ENCODE measurements around the gene SULT1B1.

SULT1B1 gene

DNA sequence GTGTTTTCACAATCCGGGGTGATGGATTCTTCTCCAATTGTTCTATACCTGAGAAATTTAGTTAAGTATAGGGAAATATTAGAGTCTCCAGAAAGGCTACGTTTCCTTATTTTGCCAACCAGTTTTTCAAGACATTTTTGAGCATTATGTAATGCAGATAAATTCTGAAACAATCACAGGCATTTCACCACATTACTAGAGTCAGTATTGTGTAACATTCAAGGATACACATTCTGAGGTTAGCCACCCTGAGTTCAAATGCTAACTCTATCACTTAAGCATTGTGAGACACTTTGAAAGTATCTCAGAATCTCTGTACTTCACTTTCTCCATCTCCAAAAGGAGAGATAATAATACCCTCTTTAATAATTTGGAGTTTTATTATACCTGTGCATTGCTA lies 10.6 kb downstream of the SULT1B1 start:
- DNase-seq (ENCODE audit: low read depth) = no peak

DNA sequence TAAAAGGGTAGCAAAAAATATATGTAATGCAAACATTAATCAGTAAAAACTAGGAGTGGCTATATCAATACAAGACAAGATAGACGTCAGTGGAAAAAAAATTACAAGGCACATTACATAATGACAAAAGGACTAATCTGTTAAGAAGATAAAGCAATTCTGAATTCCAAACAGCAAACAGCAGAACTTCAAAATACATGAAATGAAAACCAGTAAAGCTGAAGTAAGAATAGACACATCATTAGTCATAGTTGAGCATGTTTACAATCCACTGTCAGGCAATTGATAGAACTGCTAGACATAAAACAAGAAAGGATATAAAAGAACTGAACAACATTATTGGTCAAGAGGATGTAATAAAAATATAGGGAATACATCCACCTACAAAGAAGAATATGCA lies 12.2 kb downstream of the SULT1B1 start:
- DNase-seq (ENCODE audit: low read depth) = no peak

DNA sequence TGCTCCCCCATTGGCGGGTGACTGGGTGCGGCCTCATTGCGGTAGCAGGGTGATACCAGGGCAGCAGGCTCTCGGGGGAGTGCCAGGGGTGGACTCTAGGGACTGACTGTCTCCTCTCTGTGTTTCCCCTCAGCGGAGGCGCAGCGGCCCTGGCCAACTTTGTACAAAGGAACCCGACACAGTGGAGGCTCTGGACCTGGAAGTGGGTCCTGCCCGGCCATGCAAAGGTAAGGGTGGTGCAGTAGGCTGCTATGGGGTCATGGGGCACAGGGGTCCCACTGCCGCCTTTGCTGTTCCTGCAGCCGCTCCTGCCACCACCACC lies 16.3 kb downstream of the SULT1B1 start:
- no peak for DNase-seq (ENCODE audit: low read depth)

DNA sequence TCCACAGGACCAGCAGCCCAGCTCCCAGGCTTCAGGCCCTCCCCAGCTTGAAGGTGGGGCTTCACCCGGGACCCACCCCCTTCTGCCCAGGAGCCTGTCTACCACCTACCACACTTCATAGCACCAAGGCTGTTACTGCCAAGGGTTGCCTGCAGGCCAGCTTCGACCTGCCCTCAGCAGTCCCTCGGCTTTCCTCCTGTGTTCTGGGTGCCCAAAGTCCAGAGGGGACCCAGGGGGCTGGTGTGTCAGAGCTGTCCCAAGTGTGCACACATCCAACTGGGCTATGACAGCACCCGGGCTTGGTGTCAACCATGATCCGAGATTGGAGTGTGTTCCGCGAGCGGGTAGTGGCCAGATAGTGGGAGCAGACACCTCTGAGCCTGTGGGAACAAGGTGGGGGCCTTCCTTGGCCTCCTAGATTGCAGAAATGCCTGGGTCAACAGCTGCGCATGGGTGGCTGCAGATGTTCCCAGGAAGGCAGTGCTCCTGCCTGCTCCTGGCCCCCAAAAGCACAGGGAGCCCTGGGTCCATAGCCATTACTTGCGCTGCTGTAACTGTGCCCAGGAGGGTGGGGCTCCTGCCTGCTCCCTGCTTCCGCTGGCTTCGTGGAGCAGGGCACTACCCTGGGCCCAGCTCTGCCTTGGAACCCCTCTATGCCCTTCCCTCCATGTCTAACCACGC lies 16.8 kb downstream of the SULT1B1 start:
- DNase-seq (ENCODE audit: low read depth) = no peak

DNA sequence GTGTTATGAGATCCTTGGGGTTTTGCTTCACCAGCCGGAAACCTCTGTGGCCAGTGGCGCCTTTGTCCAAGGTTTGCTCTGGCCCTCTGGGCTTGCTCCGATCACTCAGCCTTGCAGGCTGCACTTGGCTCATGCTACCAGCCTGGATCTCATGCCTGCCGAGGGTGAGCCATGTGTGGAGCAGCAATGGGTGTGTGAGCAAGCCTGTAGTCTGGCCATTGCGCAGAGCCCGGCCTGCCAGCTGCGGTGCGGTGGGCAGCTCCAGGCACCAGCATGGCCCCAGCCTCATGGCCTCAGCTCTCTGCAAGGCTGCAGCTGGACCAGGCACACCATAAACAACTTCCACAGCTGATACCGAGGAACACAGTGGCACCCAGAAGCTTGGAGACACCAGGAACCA lies 17.8 kb downstream of the SULT1B1 start:
- DNase-seq (ENCODE audit: low read depth) = no peak

DNA sequence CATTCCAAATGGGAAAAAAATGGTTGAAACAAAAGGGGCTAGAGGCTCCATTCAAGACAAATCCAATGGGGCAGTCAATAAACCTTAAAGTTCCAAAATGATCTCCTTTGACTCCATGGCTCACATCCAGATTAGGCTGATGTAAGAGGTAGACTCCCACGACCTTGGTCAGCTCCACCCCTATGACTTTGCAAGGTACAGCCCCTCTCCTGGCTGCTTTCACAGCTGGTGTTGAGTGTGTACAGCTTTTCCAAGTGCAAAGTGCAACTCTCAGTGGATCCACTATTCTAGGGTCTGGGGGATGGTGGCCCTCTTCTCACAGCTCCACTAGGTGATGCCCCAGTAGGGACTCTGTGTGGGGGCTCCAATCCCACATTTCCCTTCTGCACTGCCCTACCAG lies 21.5 kb downstream of the SULT1B1 start:
- DNase-seq (ENCODE audit: low read depth) = no peak

DNA sequence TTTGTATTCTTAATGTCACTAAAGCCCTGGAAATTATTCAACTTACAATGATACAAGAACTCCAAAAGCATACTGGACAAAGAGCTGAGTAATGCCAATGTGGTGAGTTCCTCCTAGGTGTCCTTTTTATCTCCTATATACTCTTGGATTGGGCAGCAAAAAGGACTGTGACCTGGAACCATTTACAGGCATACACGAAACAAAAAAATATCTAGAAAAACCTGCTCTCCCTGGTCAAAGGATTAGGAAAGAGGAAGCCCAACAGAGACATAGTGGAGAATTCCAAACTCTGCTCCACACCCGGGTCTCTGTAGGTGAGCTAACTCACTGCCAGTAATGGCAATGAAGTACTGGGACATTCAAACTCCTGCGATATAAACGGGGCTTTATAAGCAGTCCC lies 25.3 kb downstream of the SULT1B1 start:
- DNase-seq (ENCODE audit: low read depth) = no peak

DNA sequence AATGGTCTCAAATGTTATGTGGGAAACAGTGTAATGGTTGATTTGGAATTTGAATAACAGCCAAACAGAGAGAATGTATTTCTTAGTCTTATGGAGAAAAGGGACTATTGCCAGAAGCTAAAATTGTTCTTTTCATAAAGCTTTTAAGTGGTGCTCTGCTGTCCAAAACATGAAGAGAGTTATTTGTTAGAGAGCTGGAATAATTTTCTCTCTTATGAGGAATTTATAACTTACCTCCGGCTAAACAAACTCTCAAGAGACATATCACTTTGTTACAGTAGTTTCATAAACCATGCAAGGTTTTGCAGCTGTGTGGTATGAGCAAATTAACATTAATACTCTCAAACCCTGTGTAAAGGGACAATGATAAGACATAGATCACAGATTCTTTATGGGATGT lies 28.6 kb downstream of the SULT1B1 start:
- DNase-seq (ENCODE audit: low read depth) = no peak

DNA sequence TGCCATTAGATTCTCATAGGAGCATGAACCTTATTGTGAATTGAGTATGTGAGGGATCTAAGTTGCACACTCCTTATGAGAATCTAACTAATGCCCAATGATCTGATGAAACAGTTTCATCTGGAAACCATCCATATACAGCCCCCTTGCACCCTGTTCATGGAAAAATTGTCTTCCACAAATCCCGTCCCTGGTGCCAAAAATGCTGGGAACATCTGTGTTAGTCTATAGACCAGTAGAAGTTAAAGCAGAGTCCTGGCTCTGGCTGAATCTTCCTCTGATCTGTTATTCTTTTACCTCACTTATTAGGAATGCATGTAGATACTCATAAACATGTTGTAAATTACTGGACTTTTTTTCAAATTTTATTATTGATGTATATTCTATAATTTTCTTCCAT lies 29.2 kb downstream of the SULT1B1 start:
- DNase-seq (ENCODE audit: low read depth) = no peak

DNA sequence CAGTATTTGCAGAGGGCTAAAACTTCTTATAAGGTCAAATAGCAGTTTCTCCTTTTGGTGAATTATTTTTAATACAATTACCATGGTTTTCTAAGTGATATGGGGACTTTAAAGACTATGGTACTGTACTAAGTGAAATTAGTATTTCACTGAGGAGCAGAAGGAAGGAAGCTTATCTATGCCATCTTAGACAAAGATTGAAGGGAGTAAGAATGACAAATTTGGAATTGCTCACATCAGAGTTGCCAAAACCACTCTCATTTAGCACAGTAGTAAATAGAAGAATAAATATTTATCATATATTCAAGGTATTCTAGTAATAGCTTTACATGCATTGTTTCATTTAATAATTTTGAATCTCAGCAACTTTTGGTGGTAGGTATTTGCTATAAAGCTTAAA lies 30.4 kb downstream of the SULT1B1 start:
- no peak for DNase-seq (ENCODE audit: low read depth)

DNA sequence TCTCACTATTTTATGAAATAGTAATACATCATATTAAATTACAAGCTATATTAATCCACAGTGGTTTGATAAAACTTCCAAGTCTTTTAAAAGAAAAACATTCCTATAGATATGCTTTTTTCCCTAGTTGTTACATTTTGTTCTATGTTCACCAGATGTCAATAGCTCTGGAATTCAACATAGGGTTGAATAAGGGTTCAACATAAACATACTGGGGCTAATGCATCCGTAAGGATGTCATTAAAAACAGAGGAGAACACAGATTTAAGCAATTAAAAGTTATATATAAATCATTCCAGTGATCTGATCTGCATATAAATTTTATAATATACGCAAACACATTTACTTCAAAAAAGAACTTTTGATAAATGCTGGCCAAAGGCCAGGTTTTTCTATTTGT lies 32.5 kb downstream of the SULT1B1 start:
- DNase-seq (ENCODE audit: low read depth) = no peak

DNA sequence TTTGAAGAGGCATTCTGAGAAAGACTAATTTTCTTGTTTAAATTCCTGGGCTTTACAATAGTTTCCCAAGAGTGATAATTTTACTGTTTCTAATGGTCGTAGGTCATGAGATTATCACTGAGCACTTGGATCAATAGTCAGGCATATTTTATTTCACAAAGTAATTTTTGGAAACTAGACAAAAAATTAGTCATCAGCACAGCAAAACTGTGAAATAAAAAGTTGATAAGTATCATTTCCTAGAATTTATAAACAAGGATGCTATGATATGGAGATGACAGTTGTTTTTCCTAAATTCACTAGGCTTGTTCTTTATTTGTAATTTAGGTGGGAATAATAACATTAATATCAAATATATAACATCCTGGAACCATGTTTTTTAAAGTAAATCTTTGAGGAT lies 33.0 kb downstream of the SULT1B1 start:
- no peak for DNase-seq (ENCODE audit: low read depth)

DNA sequence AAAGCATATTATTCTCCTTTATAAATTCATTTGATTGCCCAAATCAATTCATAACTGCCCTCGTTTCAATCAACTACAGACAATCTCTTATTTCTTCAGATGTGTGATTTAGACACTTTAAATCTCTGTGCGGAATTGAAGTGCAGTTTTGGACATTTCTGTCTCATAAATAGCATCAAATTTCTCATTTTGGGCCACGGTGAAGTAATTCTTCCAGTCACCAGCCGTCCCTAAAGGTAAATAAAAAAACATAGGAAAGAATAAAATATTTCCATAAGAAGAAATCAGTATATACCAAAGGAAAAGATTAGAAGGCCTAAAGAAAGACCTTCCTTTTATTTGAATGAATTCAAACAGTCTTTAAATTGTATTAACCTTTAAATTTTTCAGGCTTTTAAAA lies 33.4 kb downstream of the SULT1B1 start:
- no peak for DNase-seq (ENCODE audit: low read depth)

DNA sequence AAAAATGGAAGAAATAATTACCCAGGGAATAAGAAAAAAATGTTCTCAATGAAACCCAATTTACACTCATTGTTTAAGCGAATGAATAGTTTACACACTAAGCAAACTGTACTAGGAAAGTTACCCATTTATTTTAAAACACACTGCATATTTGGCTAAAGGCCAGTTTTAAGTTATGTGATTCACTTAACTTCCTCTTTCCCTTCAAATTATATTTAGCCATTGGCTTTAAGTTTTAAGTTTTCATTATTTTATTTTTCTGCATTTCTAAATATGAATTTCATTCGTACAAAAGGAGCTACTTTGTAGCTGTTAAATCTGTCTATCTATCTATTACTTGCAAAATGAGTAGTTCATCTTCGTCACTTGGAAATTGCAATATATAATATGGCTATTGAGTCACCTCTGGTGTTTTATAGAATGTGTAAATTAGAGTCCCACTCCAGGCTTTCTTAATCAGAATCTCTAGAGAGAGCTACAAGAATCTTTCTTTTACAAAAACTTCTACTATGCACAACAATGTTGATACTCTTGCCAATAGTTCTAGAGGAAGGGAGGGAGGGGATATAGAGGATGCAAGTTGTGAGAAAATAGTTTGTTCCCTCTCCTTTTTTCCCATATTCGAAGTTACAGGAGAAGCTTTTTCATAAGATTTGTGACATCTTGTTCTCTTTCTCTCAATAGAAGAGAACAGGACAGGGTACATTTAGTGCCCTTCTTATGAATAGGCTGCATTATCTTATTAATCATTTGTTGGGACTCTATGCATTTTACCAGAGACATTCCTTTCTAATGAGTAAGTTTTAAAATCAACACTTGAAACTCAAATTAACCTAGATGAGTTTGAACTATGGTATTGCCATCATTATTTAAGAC lies 41.8 kb downstream of the SULT1B1 start:
- no peak for DNase-seq (ENCODE audit: low read depth)

DNA sequence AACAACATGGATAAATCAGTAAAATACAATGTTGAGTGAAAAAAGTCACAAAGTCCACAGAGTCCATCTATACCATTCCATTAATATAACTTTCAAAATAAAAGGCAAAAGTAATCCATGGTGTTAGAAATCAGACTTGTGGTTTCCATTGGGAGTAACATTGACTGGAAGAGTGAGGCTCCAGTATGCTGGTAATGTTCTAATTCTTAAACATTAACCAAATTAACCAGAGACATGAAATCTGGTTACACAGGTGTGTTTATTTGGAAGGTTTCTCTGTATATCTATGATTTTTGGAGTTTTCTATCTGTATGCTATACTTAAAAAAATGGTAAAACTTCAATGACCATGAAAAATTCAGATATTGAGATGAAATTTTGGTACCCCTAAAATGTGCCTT lies 42.6 kb downstream of the SULT1B1 start:
- no peak for DNase-seq (ENCODE audit: low read depth)

DNA sequence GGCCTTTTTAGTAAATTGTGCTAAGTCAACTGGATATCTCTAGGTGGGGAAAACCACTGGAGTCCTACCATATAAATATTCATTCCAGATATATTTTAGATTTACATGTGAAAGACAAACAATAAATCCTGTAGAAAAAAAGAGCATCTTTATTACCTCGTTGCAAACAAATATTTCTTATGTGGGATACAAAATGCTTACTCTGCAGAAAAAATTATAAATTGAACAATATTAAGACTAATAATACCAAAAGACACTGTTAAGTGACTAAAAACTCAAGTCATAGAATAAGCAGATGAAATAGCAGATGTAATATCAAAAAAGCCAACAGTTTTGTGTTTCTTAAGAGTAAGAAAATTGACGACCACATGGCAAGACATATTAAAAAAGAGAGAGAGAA lies 43.8 kb downstream of the SULT1B1 start:
- DNase-seq (ENCODE audit: low read depth) = no peak

DNA sequence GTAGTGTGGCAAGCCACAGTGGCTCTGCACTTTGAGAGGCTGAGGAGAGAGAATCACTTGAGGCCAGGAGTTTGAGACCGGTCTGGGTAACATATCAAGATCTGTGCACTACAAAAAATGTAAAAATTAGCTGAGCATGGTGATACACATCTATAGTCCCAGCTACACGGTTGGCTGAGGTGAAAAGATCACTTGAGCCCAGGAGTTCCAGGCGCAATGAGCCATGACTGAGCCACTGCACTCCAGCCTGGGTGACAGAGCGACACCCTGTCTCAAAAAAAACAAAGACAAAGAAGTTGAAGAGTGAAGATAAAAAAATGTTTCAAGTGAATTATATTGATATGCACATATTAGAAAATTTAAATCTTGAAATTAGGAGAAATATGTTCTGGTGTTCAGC lies 46.3 kb downstream of the SULT1B1 start:
- DNase-seq (ENCODE audit: low read depth) = no peak

DNA sequence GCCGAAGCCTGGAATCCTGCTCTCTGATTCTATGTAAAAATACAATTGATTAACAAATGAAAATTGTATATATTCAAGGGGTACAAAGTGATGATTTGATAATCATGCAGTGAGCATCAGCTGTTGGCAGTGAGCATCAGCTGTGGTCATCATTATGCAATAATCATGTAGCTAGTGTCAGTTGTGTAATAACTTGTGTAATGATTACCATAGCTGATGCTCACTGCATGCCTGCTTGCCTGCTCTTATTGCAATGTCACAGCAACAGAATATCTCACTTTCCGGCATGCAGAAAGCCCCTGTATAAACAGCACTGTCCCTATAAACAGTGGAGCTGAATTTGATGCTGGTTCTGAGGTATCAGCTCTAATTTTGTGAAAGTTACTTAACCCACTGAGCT lies 46.8 kb downstream of the SULT1B1 start:
- no peak for DNase-seq (ENCODE audit: low read depth)

DNA sequence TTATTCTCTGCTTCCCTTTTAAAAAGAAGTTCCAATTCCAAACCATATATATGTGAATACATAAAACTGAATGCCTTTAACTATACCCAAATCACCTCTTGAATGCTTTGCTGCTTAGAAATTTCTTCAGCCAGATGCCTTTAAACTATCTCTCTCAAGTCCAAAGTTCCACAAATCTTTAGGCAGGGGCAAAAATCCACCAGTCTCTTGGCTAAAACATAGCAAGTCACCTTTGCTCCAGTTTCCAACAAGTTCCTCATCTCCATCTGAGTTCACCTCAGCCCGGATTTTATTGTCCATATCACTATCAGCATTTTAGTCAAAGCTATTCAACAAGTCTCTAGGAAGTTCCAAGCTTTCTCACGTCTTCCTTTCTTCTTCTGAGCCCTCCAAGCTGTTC lies 49.8 kb downstream of the SULT1B1 start:
- DNase-seq (ENCODE audit: low read depth) = no peak

DNA sequence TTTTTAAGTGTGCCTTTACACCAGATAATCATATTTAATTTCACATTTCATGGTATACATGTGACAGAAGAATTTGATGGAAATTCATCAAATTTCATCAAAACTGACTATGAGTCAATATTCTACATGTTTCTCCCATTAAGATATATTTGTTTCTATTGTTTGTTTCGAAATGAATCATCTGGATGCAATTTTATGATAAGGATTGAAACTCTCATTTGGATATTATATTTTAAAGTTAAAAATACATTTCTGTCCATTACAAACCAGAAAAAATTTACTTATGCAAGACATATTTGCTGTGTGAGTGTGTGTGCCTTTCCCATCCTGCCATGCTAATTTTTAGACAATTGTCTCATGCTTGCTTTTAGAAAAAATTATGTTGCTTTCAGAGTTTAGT lies 52.2 kb downstream of the SULT1B1 start:
- DNase-seq (ENCODE audit: low read depth) = no peak

DNA sequence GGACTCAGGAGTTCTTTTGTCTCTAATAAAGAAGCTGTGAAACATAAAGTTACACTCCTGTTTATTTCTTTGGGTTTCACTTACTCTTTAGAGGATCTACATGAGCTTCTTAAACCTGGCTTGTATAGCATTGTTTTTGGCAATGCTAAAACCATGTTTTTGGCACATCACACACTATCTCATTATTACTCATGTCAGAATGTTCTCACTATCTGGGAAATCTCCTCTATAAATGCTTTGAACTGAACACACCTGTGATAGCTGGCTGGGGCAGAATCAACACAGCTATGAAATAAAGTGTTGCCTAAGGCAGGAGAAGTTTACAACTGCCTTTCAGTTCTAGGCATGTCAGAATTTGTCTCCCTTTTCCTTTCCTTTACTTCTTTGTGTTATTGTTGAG lies 52.6 kb downstream of the SULT1B1 start:
- no peak for DNase-seq (ENCODE audit: low read depth)

DNA sequence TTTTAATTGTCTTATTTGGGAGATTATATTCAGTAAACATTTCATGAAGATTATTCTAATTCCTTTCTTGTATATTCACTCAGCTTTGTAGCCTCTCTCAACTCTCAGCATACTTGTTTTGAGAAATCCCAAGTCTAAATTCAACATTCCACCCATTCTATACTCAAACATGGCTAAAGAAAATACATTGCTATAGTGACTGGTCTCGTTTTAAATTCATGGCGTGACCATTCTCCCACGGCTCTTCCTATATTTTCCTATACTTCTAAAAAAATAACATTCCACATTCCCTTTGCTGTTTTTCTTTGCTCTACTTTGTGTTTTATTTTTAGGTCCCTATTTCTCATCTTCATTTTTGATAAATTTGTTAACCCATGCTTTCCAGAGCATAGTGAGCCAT lies 58.2 kb downstream of the SULT1B1 start:
- DNase-seq (ENCODE audit: low read depth) = no peak

DNA sequence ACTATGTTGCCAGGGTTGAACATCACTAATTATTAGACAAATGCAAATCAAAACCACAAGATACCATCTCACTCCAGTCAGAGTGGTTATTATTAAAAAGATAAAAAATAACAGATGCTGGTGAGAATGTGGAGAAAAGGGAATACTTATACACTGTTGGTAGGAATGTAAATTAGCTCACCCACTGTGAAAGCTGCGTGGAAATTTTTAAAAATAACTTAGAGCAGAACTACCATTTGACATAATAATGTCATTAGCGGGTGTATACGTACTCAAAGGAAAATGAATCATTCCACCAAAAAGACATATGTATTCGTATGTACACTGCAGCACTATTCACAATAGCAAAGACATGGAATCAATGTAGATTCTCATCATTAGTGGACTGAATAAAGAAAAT lies 58.7 kb downstream of the SULT1B1 start:
- no peak for DNase-seq (ENCODE audit: low read depth)

All from activated T-helper 9 cell treated with anti-CD3 and anti-CD28 coated beads, Interleukin-2, amount 50 U/mL, for 16 hours (primary cell).